Osteoblast (primary cell): Measurements from ENCODE around the gene MTA3. TPM values are rescaled to one million over a fixed set of nuclear protein-coding genes. Genes with fewer than 3 reads are reported as not detected.

Experiments
- DNase-seq: peaks from one replicate; pipeline ENCODE4 v3.0.0; 2011; ENCODE audit warnings: low spot score, mixed read lengths; ENCODE audit not compliant: insufficient read length; ENCODE audit errors: missing footprints
- H2AFZ ChIP-seq: 2 replicates; pipeline ENCODE4 v1.6.0; 2011; ENCODE audit warnings: mild to moderate bottlenecking, low read length
- H3K27ac ChIP-seq: 2 replicates; pipeline ENCODE4 v1.5.1; 2011; ENCODE audit warnings: mild to moderate bottlenecking, low read depth, low read length, moderate library complexity
- H3K27me3 ChIP-seq: 2 replicates; pipeline ENCODE4 v1.6.0; 2012; ENCODE audit warnings: mild to moderate bottlenecking, control low read depth, inconsistent platforms, low read length, moderate library complexity; ENCODE audit not compliant: insufficient read depth
- H3K36me3 ChIP-seq: 2 replicates; pipeline ENCODE4 v1.5.1; 2011; ENCODE audit warnings: mild to moderate bottlenecking, low read length, control low read depth, moderate library complexity; ENCODE audit not compliant: insufficient read depth
- H3K4me1 ChIP-seq: 2 replicates; pipeline ENCODE4 v1.5.1; 2011; ENCODE audit warnings: mild to moderate bottlenecking, low read length, control low read depth, moderate library complexity; ENCODE audit not compliant: insufficient read depth
- H3K4me2 ChIP-seq: 2 replicates; pipeline ENCODE4 v1.6.0; 2011; ENCODE audit warnings: mild to moderate bottlenecking, low read length; ENCODE audit not compliant: insufficient read depth
- H3K4me3 ChIP-seq: fragments of 200-600 bp; sonication (generic); 3 replicates; pipeline ENCODE4 v1.5.1; 2012; ENCODE audit warnings: mild to moderate bottlenecking, low read length, inconsistent platforms; ENCODE audit not compliant: insufficient read depth
- H3K79me2 ChIP-seq: 2 replicates; pipeline ENCODE4 v1.6.0; 2012; ENCODE audit warnings: mild to moderate bottlenecking, low read length, control low read depth, inconsistent platforms; ENCODE audit not compliant: insufficient read depth
- H3K9me3 ChIP-seq: 2 replicates; pipeline ENCODE4 v1.5.1; 2011; ENCODE audit warnings: low read depth, low read length, control low read depth
- H4K20me1 ChIP-seq: 2 replicates; pipeline ENCODE4 v1.6.0; 2012; ENCODE audit warnings: mild to moderate bottlenecking, low read length, control low read depth; ENCODE audit not compliant: insufficient read depth
- CTCF ChIP-seq: IDR thresholded peaks from 2 replicates; pipeline ENCODE4 v1.5.1; 2011; ENCODE audit warnings: mild to moderate bottlenecking, low read depth, low read length, moderate library complexity; ENCODE audit errors: extremely low read depth
- total RNA-seq: library from RNA; depleted of rRNA; stranded (reverse); fragments of >200 nt; gene quantifications from 2 replicates; pipeline ENCODE4 v1.2.3, GENCODE V29; 2012

MTA3 gene
- total RNA-seq, 1 donor, result 29.3 TPM

GRCh38 chr2:42794271-42795046 lies 226.0 kb downstream of the MTA3 start:
- no peaks in the 10 kb centered on the region for H3K36me3 ChIP-seq
- no peak overlapping the region for H3K27ac ChIP-seq
- TF ChIP-seq CTCF, result peak; percentile 48
- H4K20me1 ChIP-seq, result no peaks in the 10 kb centered on the region
- peak; percentile 94 for DNase-seq
- no peak overlapping the region for H2AFZ ChIP-seq
- peaks cover 3% of the 10 kb centered on the region for H3K4me1 ChIP-seq
- no peaks in the 10 kb centered on the region for H3K9me3 ChIP-seq
- H3K27me3 ChIP-seq, result peaks cover 13% of the 10 kb centered on the region
- no peaks in the 10 kb centered on the region for H3K79me2 ChIP-seq
- H3K4me3 ChIP-seq, result no peak overlapping the region
- H3K4me2 ChIP-seq, result no peak overlapping the region

- H3K27me3 ChIP-seq, result peaks cover 13% of the 10 kb centered on the region
- no peak overlapping the region for H3K27ac ChIP-seq
- peaks cover 3% of the 10 kb centered on the region for H3K4me1 ChIP-seq
- H3K4me3 ChIP-seq, result no peak overlapping the region
- no peaks in the 10 kb centered on the region for H3K9me3 ChIP-seq
- H3K36me3 ChIP-seq, result no peaks in the 10 kb centered on the region
- peak; percentile 8 for DNase-seq
- no peaks in the 10 kb centered on the region for H3K79me2 ChIP-seq
- no peaks in the 10 kb centered on the region for H4K20me1 ChIP-seq
- H3K4me2 ChIP-seq, result no peak overlapping the region
- H2AFZ ChIP-seq, result no peak overlapping the region
- TF ChIP-seq CTCF, result no peak
These were observed 226.8 kb downstream of the MTA3 start for GRCh38 chr2:42795275-42795674.

- Histone ChIP-seq H3K36me3 (no peaks in the 10 kb centered on the region), H4K20me1 (no peaks in the 10 kb centered on the region), H3K79me2 (no peaks in the 10 kb centered on the region), H2AFZ (peak overlapping the region; percentile 3), H3K4me3 (no peak overlapping the region), H3K4me1 (peaks cover 3% of the 10 kb centered on the region), H3K27me3 (peaks cover 11% of the 10 kb centered on the region), H3K4me2 (no peak overlapping the region), H3K27ac (no peak overlapping the region), H3K9me3 (no peaks in the 10 kb centered on the region)
- TF ChIP-seq CTCF, result no peak
- DNase-seq, result peak; percentile 62
These were observed 227.4 kb downstream of the MTA3 start for GRCh38 chr2:42795841-42796301.

GRCh38 chr2:42796427-42797248 lies 228.2 kb downstream of the MTA3 start:
- no peak for TF ChIP-seq CTCF
- Histone ChIP-seq H3K27me3 (peaks cover 8% of the 10 kb centered on the region), H3K9me3 (no peaks in the 10 kb centered on the region), H3K4me3 (no peak overlapping the region), H2AFZ (peak overlapping the region; percentile 47), H3K36me3 (no peaks in the 10 kb centered on the region), H3K4me1 (peaks cover 10% of the 10 kb centered on the region), H3K4me2 (no peak overlapping the region), H3K27ac (no peak overlapping the region), H4K20me1 (no peaks in the 10 kb centered on the region), H3K79me2 (no peaks in the 10 kb centered on the region)
- peak; percentile 42 for DNase-seq
